ENCODE results near the gene HOXA2. TPM values are rescaled to one million over a fixed set of nuclear protein-coding genes. Genes with fewer than 3 reads are reported as not detected.

Gene HOXA2
- polyA plus RNA-seq, 2 donors: 1.8 to 2.3 TPM

- 25 to 27% methylated on average over 8 of the region's 8 CpGs for WGBS, 2 donors
- H3K36me3 ChIP-seq (ENCODE audit: control insufficient read depth in 2 of 2, insufficient read depth in 2 of 2, low read length in 1 of 2): no peaks in the 10 kb centered on the region
- no peaks in the 10 kb centered on the region for H3K27me3 ChIP-seq (ENCODE audit: control insufficient read depth in 1 of 2, insufficient read depth in 2 of 2, low read length in 2 of 2)
- H3K27ac ChIP-seq (ENCODE audit: low read depth in 2 of 2, low read length in 1 of 2): peak overlapping the region; percentile 93
- H3K9me3 ChIP-seq (ENCODE audit: control insufficient read depth in 2 of 2, insufficient read depth in 1 of 2, low read depth in 1 of 2, low read length in 1 of 2): no peaks in the 10 kb centered on the region
- peaks cover 0 to 2% of the 10 kb centered on the region in 2 donors for H3K4me1 ChIP-seq (ENCODE audit: control insufficient read depth in 2 of 2, insufficient read depth in 2 of 2, low read length in 1 of 2)
- peak overlapping the region; percentile 65 to 75 for H3K4me3 ChIP-seq (ENCODE audit: low read depth in 1 of 2, low read length in 2 of 2)
Measured at GRCh38 chr7:27100694-27101170, 1.8 kb downstream of the HOXA2 start.

GRCh38 chr7:27099453-27100370 is 2.8 kb downstream of the HOXA2 start:
- WGBS, 2 donors: 40 to 45% methylated on average over 8 of the region's 8 CpGs
- Histone ChIP-seq H3K9me3 (ENCODE audit: control insufficient read depth in 2 of 2, insufficient read depth in 1 of 2, low read depth in 1 of 2, low read length in 1 of 2) (no peaks in the 10 kb centered on the region), H3K4me1 (ENCODE audit: control insufficient read depth in 2 of 2, insufficient read depth in 2 of 2, low read length in 1 of 2) (peaks cover 4 to 5% of the 10 kb centered on the region in 2 donors), H3K36me3 (ENCODE audit: control insufficient read depth in 2 of 2, insufficient read depth in 2 of 2, low read length in 1 of 2) (no peaks in the 10 kb centered on the region), H3K27ac (ENCODE audit: low read depth in 2 of 2, low read length in 1 of 2) (peak overlapping the region; percentile 95 to 97), H3K27me3 (ENCODE audit: control insufficient read depth in 1 of 2, insufficient read depth in 2 of 2, low read length in 2 of 2) (no peaks in the 10 kb centered on the region), H3K4me3 (ENCODE audit: low read depth in 1 of 2, low read length in 2 of 2) (peak overlapping the region in 1 of 2 donors; percentile 91)

- H3K4me1 ChIP-seq (ENCODE audit: control insufficient read depth in 2 of 2, insufficient read depth in 2 of 2, low read length in 1 of 2): peaks cover 4 to 5% of the 10 kb centered on the region in 2 donors
Measured at GRCh38 chr7:27098578-27099451, 3.7 kb downstream of the HOXA2 start.

GRCh38 chr7:27097686-27098577 is 4.6 kb downstream of the HOXA2 start:
- peak overlapping the region; percentile 59 to 91 for H3K4me3 ChIP-seq (ENCODE audit: low read depth in 1 of 2, low read length in 2 of 2)
- H3K9me3 ChIP-seq (ENCODE audit: control insufficient read depth in 2 of 2, insufficient read depth in 1 of 2, low read depth in 1 of 2, low read length in 1 of 2): no peaks in the 10 kb centered on the region
- H3K27me3 ChIP-seq (ENCODE audit: control insufficient read depth in 1 of 2, insufficient read depth in 2 of 2, low read length in 2 of 2): no peaks in the 10 kb centered on the region
- no peaks in the 10 kb centered on the region for H3K36me3 ChIP-seq (ENCODE audit: control insufficient read depth in 2 of 2, insufficient read depth in 2 of 2, low read length in 1 of 2)
- 13 to 17% methylated on average over 30 to 35 of the region's 35 CpGs for WGBS, 2 donors
- peak overlapping the region; percentile 95 to 97 for H3K27ac ChIP-seq (ENCODE audit: low read depth in 2 of 2, low read length in 1 of 2)
- H3K4me1 ChIP-seq (ENCODE audit: control insufficient read depth in 2 of 2, insufficient read depth in 2 of 2, low read length in 1 of 2): peaks cover 4 to 5% of the 10 kb centered on the region in 2 donors

More at GRCh38 chr7:27098578-27099451, 3.7 kb downstream of the HOXA2 start:
- Histone ChIP-seq H3K4me3 (ENCODE audit: low read depth in 1 of 2, low read length in 2 of 2) (peak overlapping the region; percentile 59 to 91), H3K36me3 (ENCODE audit: control insufficient read depth in 2 of 2, insufficient read depth in 2 of 2, low read length in 1 of 2) (no peaks in the 10 kb centered on the region), H3K27me3 (ENCODE audit: control insufficient read depth in 1 of 2, insufficient read depth in 2 of 2, low read length in 2 of 2) (no peaks in the 10 kb centered on the region), H3K9me3 (ENCODE audit: control insufficient read depth in 2 of 2, insufficient read depth in 1 of 2, low read depth in 1 of 2, low read length in 1 of 2) (no peaks in the 10 kb centered on the region), H3K27ac (ENCODE audit: low read depth in 2 of 2, low read length in 1 of 2) (peak overlapping the region; percentile 95 to 97)
- 12 to 18% methylated on average over 38 of the region's 38 CpGs for WGBS, 2 donors

GRCh38 chr7:27096768-27097514 is 5.5 kb downstream of the HOXA2 start:
- Histone ChIP-seq H3K27me3 (ENCODE audit: control insufficient read depth in 1 of 2, insufficient read depth in 2 of 2, low read length in 2 of 2) (no peaks in the 10 kb centered on the region), H3K36me3 (ENCODE audit: control insufficient read depth in 2 of 2, insufficient read depth in 2 of 2, low read length in 1 of 2) (no peaks in the 10 kb centered on the region), H3K4me1 (ENCODE audit: control insufficient read depth in 2 of 2, insufficient read depth in 2 of 2, low read length in 1 of 2) (peaks cover 4 to 5% of the 10 kb centered on the region in 2 donors), H3K9me3 (ENCODE audit: control insufficient read depth in 2 of 2, insufficient read depth in 1 of 2, low read depth in 1 of 2, low read length in 1 of 2) (no peaks in the 10 kb centered on the region), H3K4me3 (ENCODE audit: low read depth in 1 of 2, low read length in 2 of 2) (peak overlapping the region; percentile 89 to 91), H3K27ac (ENCODE audit: low read depth in 2 of 2, low read length in 1 of 2) (peak overlapping the region; percentile 95 to 97)
- WGBS, 2 donors: 0 to 1% methylated on average over 35 to 41 of the region's 41 CpGs

- Histone ChIP-seq H3K9me3 (ENCODE audit: control insufficient read depth in 2 of 2, insufficient read depth in 1 of 2, low read depth in 1 of 2, low read length in 1 of 2) (no peaks in the 10 kb centered on the region), H3K27me3 (ENCODE audit: control insufficient read depth in 1 of 2, insufficient read depth in 2 of 2, low read length in 2 of 2) (no peaks in the 10 kb centered on the region), H3K27ac (ENCODE audit: low read depth in 2 of 2, low read length in 1 of 2) (peak within 1 kb of the TSS; percentile 95 to 97), H3K36me3 (ENCODE audit: control insufficient read depth in 2 of 2, insufficient read depth in 2 of 2, low read length in 1 of 2) (no peaks in the 10 kb centered on the region), H3K4me1 (ENCODE audit: control insufficient read depth in 2 of 2, insufficient read depth in 2 of 2, low read length in 1 of 2) (peaks cover 4 to 5% of the 10 kb centered on the region in 2 donors), H3K4me3 (ENCODE audit: low read depth in 1 of 2, low read length in 2 of 2) (peak within 1 kb of the TSS; percentile 89 to 91)
- WGBS, 2 donors: 0 to 1% methylated on average over 58 to 68 of the region's 68 CpGs
Measured at GRCh38 chr7:27095897-27096767, 6.4 kb downstream of the HOXA2 start, which contains the start of gene HOXA1. HOXA1 (minus strand) TSS chr7:27096000; CDS start chr7:27095912, 88 bp downstream.

- Histone ChIP-seq H3K36me3 (ENCODE audit: control insufficient read depth in 2 of 2, insufficient read depth in 2 of 2, low read length in 1 of 2) (no peaks in the 10 kb centered on the region), H3K4me1 (ENCODE audit: control insufficient read depth in 2 of 2, insufficient read depth in 2 of 2, low read length in 1 of 2) (peaks cover 4 to 5% of the 10 kb centered on the region in 2 donors), H3K9me3 (ENCODE audit: control insufficient read depth in 2 of 2, insufficient read depth in 1 of 2, low read depth in 1 of 2, low read length in 1 of 2) (no peaks in the 10 kb centered on the region), H3K4me3 (ENCODE audit: low read depth in 1 of 2, low read length in 2 of 2) (peak overlapping the region; percentile 89 to 91), H3K27ac (ENCODE audit: low read depth in 2 of 2, low read length in 1 of 2) (peak overlapping the region; percentile 20 to 68), H3K27me3 (ENCODE audit: control insufficient read depth in 1 of 2, insufficient read depth in 2 of 2, low read length in 2 of 2) (no peaks in the 10 kb centered on the region)
- 11 to 14% methylated on average over 30 to 33 of the region's 33 CpGs for WGBS, 2 donors
Measured at GRCh38 chr7:27095050-27095896, 7.2 kb downstream of the HOXA2 start.

Measured in esophagus (tissue), 2 donors.